H9 (cell line): ENCODE data around the gene OXLD1. TPM values are rescaled to one million over a fixed set of nuclear protein-coding genes. Genes with fewer than 3 reads are reported as not detected.

Experiments
- DNase-seq: peaks from one replicate; pipeline ENCODE4 v3.0.0-alpha.2; 2017
- H2AFZ ChIP-seq: one replicate; pipeline ENCODE4 v1.6.1; 2013; ENCODE audit warnings: mild to moderate bottlenecking, low read length, control low read depth, moderate library complexity
- H2AK5ac ChIP-seq: 2 replicates; pipeline ENCODE4 v1.6.1; 2013; ENCODE audit warnings: low read length, control low read depth, mixed read lengths; ENCODE audit not compliant: insufficient read length
- H2BK120ac ChIP-seq: one replicate; pipeline ENCODE4 v1.6.1; 2013; ENCODE audit warnings: low read depth, mild to moderate bottlenecking, low read length, control low read depth, inconsistent platforms; ENCODE audit not compliant: poor library complexity, severe bottlenecking
- H2BK12ac ChIP-seq: 2 replicates; pipeline ENCODE4 v1.6.1; 2013; ENCODE audit warnings: low read length, control low read depth, mixed read lengths, low read depth; ENCODE audit not compliant: insufficient read length
- H2BK15ac ChIP-seq: 2 replicates; pipeline ENCODE4 v1.6.1; 2013; ENCODE audit warnings: low read depth, low read length, control low read depth
- H2BK20ac ChIP-seq: one replicate; pipeline ENCODE4 v1.6.1; 2013; ENCODE audit warnings: low read depth, mild to moderate bottlenecking, low read length, control low read depth, inconsistent platforms; ENCODE audit not compliant: poor library complexity, severe bottlenecking
- H2BK5ac ChIP-seq: 2 replicates; pipeline ENCODE4 v1.6.1; 2013; ENCODE audit warnings: low read length, control low read depth, mixed read lengths; ENCODE audit not compliant: insufficient read length
- H3K14ac ChIP-seq: 2 replicates; pipeline ENCODE4 v1.6.1; 2013; ENCODE audit warnings: low read length, control low read depth; ENCODE audit not compliant: insufficient read depth
- H3K18ac ChIP-seq: 2 replicates; pipeline ENCODE4 v1.6.1; 2013; ENCODE audit warnings: low read depth, mild to moderate bottlenecking, mixed read lengths, low read length, control low read depth; ENCODE audit not compliant: insufficient read length
- H3K23ac ChIP-seq: 2 replicates; pipeline ENCODE4 v1.6.1; 2013; ENCODE audit warnings: low read length, control low read depth, mixed read lengths, low read depth; ENCODE audit not compliant: insufficient read length
- H3K23me2 ChIP-seq: 2 replicates; pipeline ENCODE4 v1.6.1; 2013; ENCODE audit warnings: low read depth, mild to moderate bottlenecking, mixed read lengths, low read length, control low read depth; ENCODE audit not compliant: insufficient read length, poor library complexity, severe bottlenecking
- H3K27ac ChIP-seq: 2 replicates; pipeline ENCODE4 v1.5.1; 2013; ENCODE audit warnings: low read length, control low read depth, mixed read lengths, low read depth; ENCODE audit not compliant: insufficient read length
- H3K27me3 ChIP-seq: 2 replicates; pipeline ENCODE4 v1.6.1; 2013; ENCODE audit warnings: low read length, control low read depth, inconsistent platforms; ENCODE audit not compliant: insufficient read depth
- H3K4ac ChIP-seq: 2 replicates; pipeline ENCODE4 v1.6.1; 2013; ENCODE audit warnings: low read depth, mild to moderate bottlenecking, control low read depth, inconsistent platforms, low read length, moderate library complexity
- H3K4me1 ChIP-seq: 2 replicates; pipeline ENCODE4 v1.6.1; 2013; ENCODE audit warnings: low read length, control low read depth, inconsistent platforms; ENCODE audit not compliant: insufficient read depth
- H3K4me2 ChIP-seq: 2 replicates; pipeline ENCODE4 v1.6.1; 2013; ENCODE audit warnings: low read length, control low read depth, mixed read lengths; ENCODE audit not compliant: insufficient read length, insufficient read depth
- H3K56ac ChIP-seq: 2 replicates; pipeline ENCODE4 v1.6.1; 2013; ENCODE audit warnings: low read depth, mild to moderate bottlenecking, mixed read lengths, low read length, control low read depth; ENCODE audit not compliant: insufficient read length
- H3K79me1 ChIP-seq: 2 replicates; pipeline ENCODE4 v1.6.1; 2013; ENCODE audit warnings: low read depth, mild to moderate bottlenecking, moderate library complexity, low read length, control low read depth, inconsistent platforms; ENCODE audit not compliant: insufficient read depth, poor library complexity, severe bottlenecking
- H3K79me2 ChIP-seq: 2 replicates; pipeline ENCODE4 v1.6.1; 2013; ENCODE audit warnings: low read length, control low read depth, inconsistent platforms; ENCODE audit not compliant: insufficient read depth
- H3K9ac ChIP-seq: 2 replicates; pipeline ENCODE4 v1.6.1; 2013; ENCODE audit warnings: low read length, control low read depth, mixed read lengths; ENCODE audit not compliant: insufficient read length; ENCODE audit errors: extremely low read depth
- H3K9me3 ChIP-seq: one replicate; pipeline ENCODE4 v1.6.1; 2013; ENCODE audit warnings: low read depth, low read length, inconsistent platforms; ENCODE audit not compliant: control insufficient read depth
- H3T11ph ChIP-seq: one replicate; pipeline ENCODE4 v1.6.1; 2013; ENCODE audit warnings: mild to moderate bottlenecking, low read length, control low read depth, inconsistent platforms
- H4K20me1 ChIP-seq: one replicate; pipeline ENCODE4 v1.6.1; 2013; ENCODE audit not compliant: control insufficient read depth, insufficient read length, insufficient read depth
- H4K5ac ChIP-seq: 2 replicates; pipeline ENCODE4 v1.6.1; 2013; ENCODE audit warnings: low read depth, mild to moderate bottlenecking, mixed read lengths, low read length, control low read depth; ENCODE audit not compliant: insufficient read length
- H4K8ac ChIP-seq: replicated peaks from 2 replicates; pipeline ENCODE4 v1.6.1; 2013; ENCODE audit warnings: low read length, control low read depth, mixed read lengths, low read depth; ENCODE audit not compliant: insufficient read length
- H4K91ac ChIP-seq: 2 replicates; pipeline ENCODE4 v1.6.1; 2013; ENCODE audit warnings: low read depth, mild to moderate bottlenecking, moderate library complexity, mixed read lengths, low read length, control low read depth; ENCODE audit not compliant: insufficient read length
- H3K27ac Mint-ChIP-seq, 3 experiments: 2 replicates in 2 of 3; 3 replicates in 1 of 3; pipeline ENCODE4 v1.8.0; 2020 to 2021; ENCODE audit warnings: mixed read lengths in 3 of 3, mild to moderate bottlenecking in 1 of 3, moderate library complexity in 1 of 3
- H3K27me3 Mint-ChIP-seq: 2 replicates; pipeline ENCODE4 v1.8.0; 2021; ENCODE audit warnings: low read depth, mild to moderate bottlenecking, moderate library complexity, mixed read lengths
- H3K36me3 Mint-ChIP-seq, 3 experiments: 2 replicates in 2 of 3; 3 replicates in 1 of 3; pipeline ENCODE4 v1.8.0; 2020 to 2021; ENCODE audit warnings: low read depth in 3 of 3, mixed read lengths in 3 of 3; ENCODE audit not compliant: insufficient read depth in 1 of 3
- H3K4me1 Mint-ChIP-seq, 2 experiments: 2 replicates each; pipeline ENCODE4 v1.8.0; 2020; ENCODE audit warnings: mixed read lengths in 2 of 2
- H3K4me3 Mint-ChIP-seq, 2 experiments: 2 replicates in 1 of 2; 3 replicates in 1 of 2; pipeline ENCODE4 v1.8.0; 2020 to 2021; ENCODE audit warnings: mild to moderate bottlenecking in 2 of 2, mixed read lengths in 2 of 2, moderate library complexity in 1 of 2
- H3K9me3 Mint-ChIP-seq, 2 experiments: 2 replicates in 1 of 2; 3 replicates in 1 of 2; pipeline ENCODE4 v1.8.0; 2020; ENCODE audit warnings: mild to moderate bottlenecking in 2 of 2, mixed read lengths in 2 of 2, moderate library complexity in 1 of 2
- CTCF ChIP-seq: fragments of 200-600 bp; sonication (generic); conservative IDR thresholded peaks from 3 replicates; pipeline ENCODE4 v1.8.0; 2021; ENCODE audit warnings: antibody characterized with exemption, mild to moderate bottlenecking
- WGBS: extraction: QIAGEN DNeasy Blood & Tissue Kit; methylation state at CpG from one replicate; pipeline ENCODE4 v1.1.7; 2013; ENCODE audit warnings: missing lambda C conversion rate, low lambda C conversion rate, mixed read lengths; ENCODE audit not compliant: insufficient read length; ENCODE audit errors: extremely low coverage; 5-methylcytosine and 5-hydroxymethylcytosine counted together
- total RNA-seq: library from RNA; stranded (reverse); gene quantifications from 2 replicates; pipeline ENCODE4 v1.2.1, GENCODE V29; 2021

OXLD1 gene
- total RNA-seq, 1 experiment from 2014 or later: 25.0 TPM

GRCh38 chr17:81691196-81691595, 24.8 kb upstream of the OXLD1 start:
- no peak for DNase-seq
- Histone ChIP-seq H3K79me2 (peaks cover 2% of the 10 kb centered on the region; the same call in 1 of the 2 replicates), H4K20me1 (no peaks in the 10 kb centered on the region), H3K23me2 (no peaks in the 10 kb centered on the region), H2BK120ac (no peak overlapping the region), H2BK5ac (no peak overlapping the region), H3K18ac (no peak overlapping the region), H3K4ac (no peak overlapping the region), H3K14ac (no peak overlapping the region), H3K27me3 (no peaks in the 10 kb centered on the region), H3K4me2 (no peak overlapping the region), H3K56ac (no peak overlapping the region), H2AK5ac (no peak overlapping the region), H2BK12ac (no peak overlapping the region), H2BK20ac (no peak overlapping the region), H3K9me3 (no peaks in the 10 kb centered on the region), H4K5ac (no peak overlapping the region), H3K4me1 (no peaks in the 10 kb centered on the region), H2BK15ac (no peak overlapping the region), H3K9ac (no peak overlapping the region), H4K91ac (no peak overlapping the region), H3K27ac (no peak overlapping the region), H3K23ac (no peak overlapping the region), H2AFZ (no peak overlapping the region), H4K8ac (no peak overlapping the region), H3K79me1 (no peaks in the 10 kb centered on the region), H3T11ph (no peak overlapping the region)
- H3K27ac Mint-ChIP-seq: no peak overlapping the region; a peak in 1 of 7 replicates
- no peaks in the 10 kb centered on the region for H3K27me3 Mint-ChIP-seq
- no peak overlapping the region for H3K4me3 Mint-ChIP-seq
- peaks cover 35 to 73% (median 62%) of the 10 kb centered on the region in 3 experiments for H3K36me3 Mint-ChIP-seq
- TF ChIP-seq CTCF: no peak
- WGBS: no CpG with 5 or more reads among the region's 18 CpGs
- no peaks in the 10 kb centered on the region for H3K4me1 Mint-ChIP-seq
- no peaks in the 10 kb centered on the region for H3K9me3 Mint-ChIP-seq
